Left forelimb (tissue), 1 donor: ENCODE results near the gene BEAN1.
A peak's percentile ranks its signal among the peaks of the same experiment; 100 is the strongest.
"Not testable (repeated sequence)": the region's sequence is repeated elsewhere in the genome, so short reads cannot be mapped to it uniquely, and the experiment has no call there.

ENCODE experiments used
- DNase-seq: peaks from one replicate; pipeline ENCODE4 v3.0.0-alpha.2; 2018; ENCODE audit warnings: low spot score

Gene BEAN1

DNA sequence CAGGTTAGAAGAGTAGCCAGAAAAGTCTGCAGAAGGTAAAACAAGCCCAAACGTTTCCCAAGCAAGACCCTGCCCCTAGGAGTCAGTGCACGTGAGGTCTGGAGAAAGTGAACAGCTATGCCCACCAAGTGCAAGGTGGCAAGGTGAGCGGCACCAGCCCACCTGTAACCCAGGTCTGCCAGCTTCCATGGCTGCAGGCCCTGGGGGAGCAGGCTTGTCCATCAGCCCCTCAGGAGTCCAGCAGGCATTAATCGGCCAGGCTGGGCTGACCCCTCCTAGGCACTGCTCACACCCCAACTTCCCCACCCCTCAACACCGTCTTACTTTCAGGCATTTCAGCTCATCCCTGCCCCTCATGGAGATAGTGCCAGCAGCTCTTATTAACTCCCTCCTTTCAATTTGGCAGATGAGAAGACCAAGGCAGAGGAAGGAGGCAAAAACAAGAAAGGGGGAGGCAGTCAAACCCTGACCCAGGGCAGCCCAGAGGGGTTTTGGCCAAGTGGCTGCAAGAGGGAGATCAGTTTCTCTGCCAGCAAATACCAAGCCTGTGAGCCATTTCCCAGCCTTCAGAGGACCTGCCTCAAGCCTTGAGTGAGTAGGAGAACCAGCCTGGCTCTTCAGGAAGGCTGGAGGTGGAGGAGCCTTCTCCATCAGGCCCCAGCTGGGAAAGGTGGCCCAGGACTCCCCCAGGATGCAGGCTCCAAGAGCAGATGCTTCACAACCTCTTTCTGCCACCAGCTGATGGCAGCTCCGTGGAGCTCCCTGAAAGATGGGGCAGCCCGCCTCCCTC is 14.7 kb downstream of the BEAN1 start:
- peak; percentile 61 for DNase-seq

DNA sequence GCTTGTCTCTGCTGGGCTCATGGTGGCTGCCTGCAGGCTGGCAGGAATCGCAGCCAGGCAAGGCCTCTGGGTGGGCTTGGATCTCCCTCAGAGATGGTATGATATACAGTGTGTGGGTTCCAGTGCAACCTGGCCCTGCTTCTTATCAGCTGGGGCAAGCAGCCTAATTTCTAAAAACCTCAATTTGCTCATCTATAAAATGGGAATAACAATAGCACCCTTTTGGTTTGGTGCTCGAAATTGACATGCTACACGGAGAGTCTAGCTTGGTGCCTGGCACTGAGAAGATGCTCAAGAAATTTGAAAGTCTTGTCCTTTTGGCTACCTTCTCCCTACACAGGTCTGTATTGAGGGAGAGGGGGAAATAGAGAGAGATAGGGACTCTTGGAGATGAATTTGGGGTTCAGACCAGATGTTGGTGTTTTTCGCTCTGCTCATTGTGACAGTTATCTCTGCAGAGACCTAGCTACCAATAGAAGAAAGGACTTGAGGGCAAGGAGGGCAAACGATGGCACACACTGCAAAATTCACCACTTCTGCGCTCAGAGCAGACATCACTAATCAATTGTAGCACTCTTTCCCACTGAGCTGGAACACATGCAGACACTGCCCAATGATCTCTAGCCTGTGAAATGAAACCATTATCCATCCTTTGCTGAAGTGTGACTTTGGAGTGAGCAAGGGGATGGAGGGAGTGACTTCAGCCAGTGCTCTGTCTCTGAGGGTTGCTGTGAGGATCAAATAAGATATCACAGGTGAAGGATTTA is 15.6 kb downstream of the BEAN1 start:
- peak; percentile 30 for DNase-seq

DNA sequence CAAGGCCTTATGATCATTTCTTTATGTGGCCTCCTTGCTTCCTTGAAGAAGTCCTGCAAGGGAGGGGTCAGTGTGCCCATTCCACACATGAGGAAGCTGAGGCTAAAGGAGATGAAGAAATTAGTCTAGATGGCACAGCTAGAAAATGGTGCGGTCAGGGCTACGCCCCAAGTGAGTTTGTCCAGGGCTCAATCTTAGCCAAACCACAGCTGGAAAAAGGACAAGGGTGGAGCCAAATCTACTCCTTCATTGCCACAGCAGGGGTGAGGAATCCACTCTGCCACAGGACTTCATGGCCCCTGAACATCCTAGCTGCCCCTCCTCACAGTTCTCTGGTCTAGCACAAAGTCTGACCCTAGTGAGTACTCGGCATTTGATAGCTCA is 16.2 kb downstream of the BEAN1 start:
- peak; percentile 22 for DNase-seq

DNA sequence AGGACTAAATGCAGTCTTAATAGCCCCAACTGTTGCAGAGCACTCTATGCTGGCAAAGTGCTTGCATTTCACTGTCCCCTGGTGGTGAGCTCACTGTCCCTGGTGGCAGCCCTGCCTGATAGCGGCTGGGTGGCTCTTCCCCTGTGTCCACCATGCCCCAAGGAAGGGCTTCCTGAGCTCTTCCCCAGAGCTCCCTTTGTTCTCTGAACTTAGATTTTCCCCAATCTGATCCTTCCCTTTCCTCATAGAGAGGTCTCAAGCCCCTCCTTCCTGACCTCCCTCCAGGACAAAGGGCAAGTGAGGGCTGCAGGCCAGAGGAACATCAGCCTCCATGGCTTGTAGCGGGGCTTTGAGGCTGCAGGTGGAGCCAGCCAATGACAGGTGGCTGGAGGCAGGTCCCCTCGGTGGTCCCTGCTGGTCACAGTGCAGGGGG is 17.0 kb downstream of the BEAN1 start:
- peak; percentile 36 for DNase-seq

DNA sequence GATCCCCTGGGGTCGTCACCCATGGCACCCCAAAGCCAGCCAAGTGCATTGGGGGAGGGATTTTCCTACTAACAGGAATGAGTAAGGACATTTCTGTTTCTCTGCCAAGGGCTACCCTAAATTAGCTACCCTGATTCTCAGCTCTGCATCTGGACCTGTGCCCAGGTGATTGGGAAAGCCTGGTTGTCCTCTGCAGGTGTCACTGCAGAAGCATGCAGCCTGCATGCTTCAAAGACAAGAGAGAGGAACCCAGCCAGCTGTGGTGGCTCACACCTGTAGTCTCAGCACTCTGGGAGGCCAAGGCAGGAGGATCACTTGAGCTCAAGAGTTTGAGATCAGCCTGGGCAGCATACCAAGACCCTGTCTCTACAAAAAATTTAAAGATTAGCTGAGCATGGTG is 19.6 kb downstream of the BEAN1 start:
- peak; percentile 37 for DNase-seq

DNA sequence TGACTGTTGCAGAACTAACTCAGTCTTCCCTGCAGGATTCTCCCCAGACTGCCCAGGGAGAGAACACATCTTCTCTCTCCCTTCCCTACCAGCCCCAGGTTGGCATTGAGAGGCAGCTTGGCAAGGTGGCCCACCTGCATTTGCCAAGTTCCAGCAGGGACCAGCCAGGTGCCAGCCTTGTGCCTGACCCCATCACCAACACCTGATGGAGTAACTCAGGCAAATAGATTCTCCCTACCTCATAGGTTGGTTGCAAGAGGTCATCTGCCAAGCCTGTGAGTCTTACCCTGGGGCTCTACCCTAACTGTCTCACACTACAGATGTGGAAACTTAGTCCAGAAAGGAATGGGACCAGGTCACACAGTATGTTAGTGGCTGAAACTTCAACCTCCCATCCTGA is 20.4 kb downstream of the BEAN1 start:
- DNase-seq: peak; percentile 15

DNA sequence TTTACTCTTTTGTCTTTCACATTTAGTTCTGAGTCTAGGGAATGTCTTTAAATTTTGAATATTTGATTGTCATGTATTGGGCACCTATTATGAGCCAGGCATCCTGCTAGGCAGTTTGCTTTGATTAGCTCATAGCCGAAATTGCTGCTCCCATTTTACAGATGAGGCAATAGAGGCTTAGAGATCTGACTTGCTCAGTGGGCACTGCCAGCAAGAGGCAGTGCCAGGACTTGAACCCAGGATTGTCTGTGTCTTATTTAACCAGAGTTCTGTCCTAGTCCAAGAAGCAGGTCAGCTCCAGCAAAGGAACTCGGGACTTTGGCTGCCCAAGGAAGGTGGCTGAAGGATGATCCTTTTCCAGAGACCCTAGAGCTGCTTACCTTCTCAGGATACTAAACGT is 24.5 kb downstream of the BEAN1 start:
- peak; percentile 4 for DNase-seq

DNA sequence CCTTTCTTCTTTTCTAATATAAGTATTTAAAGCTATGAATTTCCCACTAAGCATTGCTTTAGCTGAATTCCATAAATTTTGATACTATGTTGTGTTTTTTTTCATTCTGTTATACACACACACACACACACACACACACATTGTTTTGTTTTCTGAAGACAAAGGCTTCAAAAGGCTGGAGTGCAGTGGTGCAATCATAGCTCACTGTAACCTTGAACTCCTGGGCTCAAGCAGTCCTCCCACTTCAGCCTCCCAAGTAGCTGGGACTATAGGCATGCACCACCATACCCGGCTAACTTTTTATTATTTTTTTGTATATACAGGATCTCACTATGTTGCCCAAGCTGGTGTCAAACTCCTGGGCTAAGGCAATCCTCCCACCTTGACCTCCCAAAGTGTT is 26.1 kb downstream of the BEAN1 start:
- not testable (repeated sequence) for DNase-seq

DNA sequence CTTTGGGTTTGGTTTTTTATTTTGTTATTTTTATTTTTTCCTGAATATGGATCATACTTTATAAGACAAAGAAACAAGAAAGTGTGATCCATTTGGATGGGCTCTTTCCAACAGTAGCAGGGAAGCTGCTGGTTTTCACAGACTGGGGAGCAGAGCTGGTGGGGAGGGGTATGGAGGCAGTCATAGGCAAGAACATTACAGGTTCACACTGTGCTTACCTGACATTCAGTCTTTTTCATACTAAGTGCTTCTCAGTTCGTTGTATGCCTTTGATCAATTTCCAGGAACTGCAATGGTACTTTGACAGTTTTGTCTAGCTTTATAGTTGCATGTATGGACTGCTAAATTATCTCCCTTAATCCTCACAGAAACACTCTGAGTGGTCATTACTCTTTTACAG is 27.7 kb downstream of the BEAN1 start:
- no peak for DNase-seq

DNA sequence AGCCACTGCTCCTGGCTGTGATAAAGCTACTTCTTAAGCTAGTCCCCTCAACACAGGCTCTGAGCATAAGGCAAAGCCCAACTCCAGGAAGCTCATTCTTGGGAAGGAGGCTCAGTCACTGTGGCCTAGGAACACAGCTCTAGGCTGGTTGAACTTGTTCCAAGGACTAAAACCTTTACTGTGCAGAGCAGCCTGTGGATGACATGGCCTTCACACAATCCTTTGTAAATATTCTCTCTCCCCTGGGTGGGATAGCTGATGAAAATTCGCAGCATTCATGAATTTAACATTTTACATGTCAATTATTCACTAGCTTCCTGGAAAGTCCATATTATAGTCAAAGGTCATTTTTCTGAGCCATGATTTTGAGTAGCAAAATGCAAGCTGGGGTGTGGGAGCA is 28.9 kb downstream of the BEAN1 start:
- peak; percentile 20 for DNase-seq

DNA sequence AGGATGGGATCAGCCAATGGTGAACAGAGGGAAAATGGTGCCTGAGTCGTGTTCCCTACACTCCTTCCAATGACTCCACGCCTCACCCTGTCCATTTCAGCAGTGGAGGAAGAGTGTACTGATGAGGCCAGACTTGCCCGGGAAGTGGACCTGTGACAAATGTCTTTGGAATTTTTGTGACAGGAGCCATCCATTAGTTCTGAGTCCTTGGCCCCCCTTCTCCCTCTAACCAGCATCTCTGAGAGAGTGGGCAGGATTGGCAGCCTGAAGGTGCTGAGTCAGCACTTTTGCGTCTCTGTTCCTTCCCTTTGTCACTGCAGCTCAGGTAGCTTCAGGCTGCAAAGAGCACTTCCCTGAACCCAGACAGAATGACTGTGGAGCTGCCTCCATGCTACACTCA is 30.8 kb downstream of the BEAN1 start:
- peak; percentile 40 for DNase-seq

DNA sequence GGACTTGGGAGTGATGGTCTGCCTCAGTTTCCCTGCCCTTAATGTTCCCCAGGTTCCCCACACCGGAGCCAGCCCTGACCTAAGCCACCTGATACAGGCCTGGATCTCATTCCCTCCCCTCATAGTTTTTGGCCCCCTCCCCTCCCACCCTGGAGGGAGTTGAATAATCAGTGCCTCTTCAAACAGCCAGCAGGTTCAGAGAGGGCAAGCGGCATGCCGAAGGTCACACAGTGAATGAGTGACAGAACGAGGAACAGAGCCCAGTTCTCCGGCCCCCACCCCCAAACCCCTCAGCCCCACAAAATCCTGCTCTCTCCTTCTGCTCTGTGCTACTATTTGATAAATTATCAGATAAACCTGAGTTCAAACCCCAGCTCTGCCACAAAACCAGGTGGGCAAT is 31.2 kb downstream of the BEAN1 start:
- peak; percentile 30 for DNase-seq

DNA sequence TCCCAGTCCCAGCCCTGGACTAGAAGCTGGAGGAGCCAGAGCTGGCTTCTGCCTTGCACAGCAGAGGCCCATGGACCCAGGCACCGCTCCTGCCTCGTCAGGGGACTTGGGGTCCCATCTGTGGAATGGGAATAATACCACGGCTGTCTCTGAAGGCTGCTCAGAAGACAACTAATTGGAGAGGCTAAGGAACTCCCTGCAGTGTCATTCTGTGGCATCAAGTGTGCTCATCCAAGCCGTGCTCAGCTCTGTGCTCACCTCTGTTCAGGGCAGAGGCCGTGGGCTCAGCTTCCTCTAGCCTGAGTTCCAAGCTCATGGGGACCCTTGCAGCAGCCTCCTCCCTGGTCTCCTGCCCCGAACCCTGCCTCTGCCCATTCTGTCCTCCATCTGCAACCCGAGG is 31.8 kb downstream of the BEAN1 start:
- peak; percentile 40 for DNase-seq

DNA sequence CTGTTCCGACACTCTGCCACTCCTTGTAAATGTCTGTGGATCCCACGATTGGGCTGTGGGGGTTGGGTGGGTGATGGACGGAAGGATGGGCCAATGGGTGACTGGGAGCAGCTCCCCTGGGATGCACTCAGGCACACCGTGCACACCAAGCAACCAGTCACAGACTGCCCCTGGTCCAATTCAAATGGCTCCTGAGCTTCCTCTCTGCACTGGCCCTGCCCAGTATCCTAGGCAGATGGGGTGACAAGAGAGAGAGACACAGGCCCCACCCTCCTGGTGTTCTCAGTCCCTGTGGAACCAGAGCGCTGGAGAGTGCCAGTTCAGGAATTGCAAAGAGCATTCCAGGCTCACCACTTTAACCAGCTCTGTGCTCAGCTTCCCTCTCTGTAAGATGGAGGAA is 32.8 kb downstream of the BEAN1 start:
- peak; percentile 55 for DNase-seq

DNA sequence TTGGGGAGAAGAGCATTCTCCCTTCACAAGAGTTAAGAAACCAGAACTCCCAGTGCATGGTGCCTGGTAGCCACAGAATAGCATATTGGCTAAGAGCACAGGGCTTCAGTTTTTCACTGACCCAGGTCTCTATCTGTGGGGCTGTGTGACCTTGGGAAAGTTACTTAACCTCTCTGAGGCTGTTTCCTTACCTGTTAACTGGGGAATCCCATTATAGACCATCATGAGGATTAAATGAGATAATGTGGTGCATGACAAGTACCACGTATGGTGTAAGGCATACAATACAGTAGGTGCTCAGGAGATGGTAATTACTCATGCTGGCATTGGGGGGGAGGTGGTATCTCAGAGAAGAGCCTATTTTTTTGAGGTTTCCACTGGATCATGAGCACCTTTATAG is 33.6 kb downstream of the BEAN1 start:
- peak; percentile 18 for DNase-seq

DNA sequence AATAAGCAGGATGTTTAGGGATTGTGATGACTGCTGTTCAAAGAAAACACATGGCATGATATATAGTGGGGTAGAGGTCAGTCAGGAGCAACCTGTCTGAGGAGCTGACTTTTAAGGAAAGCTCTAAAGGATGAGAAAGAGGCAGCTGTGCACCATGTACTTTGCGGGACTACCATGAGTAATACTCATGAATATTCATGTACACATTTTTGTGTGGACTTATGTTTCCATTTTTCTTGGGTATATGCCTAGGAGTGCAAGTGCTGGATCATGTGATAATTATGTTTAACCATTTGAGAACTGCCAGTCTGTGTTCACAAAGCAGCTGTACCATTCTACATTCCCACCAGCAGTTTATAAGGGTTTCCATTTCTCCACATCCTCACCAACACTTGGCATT is 35.8 kb downstream of the BEAN1 start:
- DNase-seq: no peak

DNA sequence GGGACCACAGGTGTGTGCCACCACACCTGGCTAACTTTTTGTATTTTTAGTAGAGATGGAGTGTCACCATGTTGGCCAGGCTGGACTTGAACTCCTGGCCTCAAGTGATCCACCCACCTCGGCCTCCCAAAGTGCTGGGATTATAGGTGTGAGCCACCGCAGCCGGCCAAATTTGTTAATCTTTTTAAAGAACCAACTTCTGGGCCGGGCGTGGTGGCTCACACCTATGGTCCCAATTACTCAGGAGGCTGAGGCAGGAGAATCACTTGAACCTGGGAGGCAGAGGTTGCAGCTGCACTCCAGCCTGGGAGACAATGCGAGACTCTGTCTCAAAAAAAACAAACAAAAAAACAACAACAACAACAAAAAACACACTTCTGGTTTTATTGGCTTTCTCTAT is 38.9 kb downstream of the BEAN1 start:
- peak; percentile 55 for DNase-seq

DNA sequence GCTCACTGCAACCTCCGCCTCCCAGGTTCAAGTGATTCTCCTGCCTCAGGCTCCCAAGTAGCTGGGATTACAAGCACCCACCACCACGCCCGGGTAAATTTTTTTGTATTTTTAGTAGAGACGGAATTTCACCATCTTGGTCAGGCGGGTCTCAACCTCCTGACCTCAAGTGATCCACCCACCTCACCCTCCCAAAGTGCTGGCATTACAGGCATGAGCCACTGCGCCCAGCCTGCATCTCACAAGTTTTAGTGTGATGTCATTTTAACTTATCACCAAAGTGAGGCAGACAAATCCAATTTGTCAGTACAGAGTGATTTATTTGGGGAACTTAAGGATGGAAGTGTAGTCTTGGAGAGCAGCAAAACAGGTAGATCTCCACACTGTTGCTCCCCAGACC is 39.5 kb downstream of the BEAN1 start:
- peak; percentile 20 for DNase-seq

DNA sequence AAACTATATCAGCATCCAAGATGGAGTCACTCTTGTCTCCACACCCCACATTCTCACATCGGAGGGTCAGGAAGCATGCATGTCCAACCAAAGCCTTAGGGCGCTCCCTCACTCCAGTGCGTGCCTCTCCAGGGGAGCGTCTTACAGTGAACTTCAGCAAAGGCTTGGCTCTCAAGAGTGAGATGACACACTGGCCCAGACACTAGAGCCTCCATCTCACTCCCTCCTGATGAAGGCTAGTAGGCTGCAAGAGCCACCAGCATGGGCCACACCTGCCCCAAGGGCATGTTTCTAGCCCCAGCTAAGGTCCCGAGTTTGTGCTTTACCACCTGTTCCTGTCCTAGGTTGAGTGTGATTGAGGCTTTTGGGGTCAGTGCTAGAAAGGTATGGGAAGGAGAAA is 40.5 kb downstream of the BEAN1 start:
- DNase-seq: peak; percentile 59

DNA sequence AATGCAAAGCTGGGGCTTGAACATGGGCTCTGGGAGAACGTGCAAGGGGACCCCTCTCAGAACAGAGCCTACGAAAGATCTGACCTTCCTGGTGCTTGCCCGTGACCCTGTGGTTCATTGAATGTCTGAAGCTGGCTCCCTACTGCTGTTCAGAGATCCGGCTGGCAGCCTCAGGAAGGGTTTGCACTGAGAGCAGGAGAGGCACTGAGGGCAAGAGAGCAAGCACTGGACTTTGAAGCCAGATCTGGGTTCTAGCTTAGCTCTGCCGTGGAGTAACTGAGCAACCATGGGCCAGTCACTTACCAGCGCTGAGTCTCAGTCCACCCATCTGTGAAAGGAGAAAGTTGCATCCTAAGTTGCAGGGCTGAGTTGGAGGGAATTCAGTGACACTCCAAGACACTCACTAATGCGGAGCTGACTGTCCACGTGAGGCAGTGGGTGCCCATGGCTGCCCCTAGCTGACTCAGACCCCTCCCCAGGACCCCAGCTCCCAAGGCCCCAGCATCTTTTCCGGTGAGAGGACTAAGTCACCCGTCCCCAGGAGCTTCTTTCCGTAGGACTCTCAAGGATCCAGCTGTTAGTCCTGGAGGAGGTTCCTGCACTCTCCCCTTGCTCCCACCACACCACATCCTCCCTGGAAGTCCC is 41.3 kb downstream of the BEAN1 start:
- peak; percentile 58 for DNase-seq

DNA sequence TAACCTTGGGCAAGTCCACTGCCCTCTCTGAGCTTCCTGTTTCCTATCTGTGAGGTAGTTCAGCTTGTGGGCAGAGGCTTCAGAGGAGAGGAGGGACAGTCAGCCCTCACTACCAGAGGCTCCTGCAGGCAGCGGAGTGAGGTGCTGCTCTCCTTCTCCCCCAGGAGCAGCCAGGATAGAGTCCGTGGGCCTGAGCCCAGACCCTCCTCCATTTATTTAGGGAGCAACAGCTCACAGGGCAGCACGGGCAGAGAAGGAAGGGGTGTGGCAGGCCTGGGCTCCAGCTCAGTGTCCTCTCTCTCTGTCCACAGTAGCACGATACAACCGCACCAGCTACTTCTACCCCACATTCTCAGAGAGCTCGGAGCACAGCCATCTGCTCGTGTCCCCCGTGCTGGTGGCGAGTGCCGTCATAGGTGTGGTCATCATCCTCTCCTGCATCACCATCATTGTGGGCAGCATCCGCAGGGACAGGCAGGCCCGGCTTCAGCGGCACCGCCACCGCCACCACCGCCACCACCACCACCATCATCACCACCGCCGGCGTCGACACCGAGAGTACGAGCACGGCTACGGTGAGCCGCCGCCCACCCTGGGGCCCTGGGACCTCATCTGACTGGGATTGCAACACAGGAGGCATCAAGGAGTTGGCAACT is 42.3 kb downstream of the BEAN1 start:
- DNase-seq: peak; percentile 37

DNA sequence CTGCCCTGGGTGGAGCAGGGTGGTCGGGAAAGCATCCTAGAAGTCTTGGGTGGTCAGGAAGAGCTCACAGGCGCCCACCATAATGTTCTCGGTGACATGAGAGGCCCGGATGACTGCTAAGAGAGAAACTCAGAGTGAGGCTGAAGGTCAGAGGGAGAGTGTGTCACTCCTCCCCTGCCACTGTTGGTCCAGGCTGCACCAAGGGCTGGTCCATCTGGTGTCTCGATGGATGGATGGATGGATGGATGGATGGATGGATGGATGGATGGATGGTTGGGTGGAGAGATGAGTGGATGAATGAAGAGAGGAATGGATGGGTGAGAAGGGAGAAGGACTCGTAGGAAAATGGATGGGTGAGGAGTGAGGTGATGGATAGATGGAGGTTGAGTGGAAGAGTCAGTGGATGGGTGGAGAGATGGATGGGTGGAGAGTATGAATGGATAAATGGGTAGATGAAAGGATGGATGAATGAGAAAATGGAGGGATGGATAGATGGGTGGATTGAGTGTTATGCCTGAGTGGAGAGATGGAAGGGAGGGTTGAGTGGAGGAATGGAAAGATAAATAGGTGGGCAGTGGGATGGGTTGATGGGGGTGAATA is 43.0 kb downstream of the BEAN1 start:
- peak; percentile 55 for DNase-seq
